Measurements from ENCODE around the gene ZNF143.

DNA sequence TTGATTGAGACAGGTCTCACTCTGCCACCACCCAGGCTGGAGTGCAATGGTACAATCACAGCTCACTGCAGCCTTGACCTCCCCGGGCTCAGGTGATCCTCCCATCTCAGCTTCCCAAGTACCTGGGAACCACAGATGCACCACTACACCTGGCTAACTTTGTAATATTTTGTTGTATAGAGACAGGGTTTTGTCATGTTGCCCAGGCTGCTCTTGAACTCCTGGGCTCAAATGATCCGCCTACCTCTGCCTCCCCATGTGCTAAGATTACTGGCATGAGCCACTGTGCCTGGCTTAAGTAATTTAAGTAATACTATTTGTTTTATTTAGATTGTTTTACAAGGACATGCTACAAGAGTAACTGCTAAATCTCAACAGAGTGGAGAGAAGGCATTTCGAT, 33.5 kb downstream of the ZNF143 start:
- TF ChIP-seq, protein P1, sequence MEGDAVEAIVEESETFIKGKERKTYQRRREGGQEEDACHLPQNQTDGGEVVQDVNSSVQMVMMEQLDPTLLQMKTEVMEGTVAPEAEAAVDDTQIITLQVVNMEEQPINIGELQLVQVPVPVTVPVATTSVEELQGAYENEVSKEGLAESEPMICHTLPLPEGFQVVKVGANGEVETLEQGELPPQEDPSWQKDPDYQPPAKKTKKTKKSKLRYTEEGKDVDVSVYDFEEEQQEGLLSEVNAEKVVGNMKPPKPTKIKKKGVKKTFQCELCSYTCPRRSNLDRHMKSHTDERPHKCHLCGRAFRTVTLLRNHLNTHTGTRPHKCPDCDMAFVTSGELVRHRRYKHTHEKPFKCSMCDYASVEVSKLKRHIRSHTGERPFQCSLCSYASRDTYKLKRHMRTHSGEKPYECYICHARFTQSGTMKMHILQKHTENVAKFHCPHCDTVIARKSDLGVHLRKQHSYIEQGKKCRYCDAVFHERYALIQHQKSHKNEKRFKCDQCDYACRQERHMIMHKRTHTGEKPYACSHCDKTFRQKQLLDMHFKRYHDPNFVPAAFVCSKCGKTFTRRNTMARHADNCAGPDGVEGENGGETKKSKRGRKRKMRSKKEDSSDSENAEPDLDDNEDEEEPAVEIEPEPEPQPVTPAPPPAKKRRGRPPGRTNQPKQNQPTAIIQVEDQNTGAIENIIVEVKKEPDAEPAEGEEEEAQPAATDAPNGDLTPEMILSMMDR (IDR thresholded peaks at IDR 0.05 in 8 of 11, conservative IDR thresholded peaks at IDR 0.05 in 3 of 11), result no peak
- no peak for TF ChIP-seq POLR2A (IDR thresholded peaks at IDR 0.05)
